ENCODE results near the gene ORC4.

GRCh38 chr2:148031152-148031551 is 10.6 kb upstream of the ORC4 start:
- TF ChIP-seq, protein P1, sequence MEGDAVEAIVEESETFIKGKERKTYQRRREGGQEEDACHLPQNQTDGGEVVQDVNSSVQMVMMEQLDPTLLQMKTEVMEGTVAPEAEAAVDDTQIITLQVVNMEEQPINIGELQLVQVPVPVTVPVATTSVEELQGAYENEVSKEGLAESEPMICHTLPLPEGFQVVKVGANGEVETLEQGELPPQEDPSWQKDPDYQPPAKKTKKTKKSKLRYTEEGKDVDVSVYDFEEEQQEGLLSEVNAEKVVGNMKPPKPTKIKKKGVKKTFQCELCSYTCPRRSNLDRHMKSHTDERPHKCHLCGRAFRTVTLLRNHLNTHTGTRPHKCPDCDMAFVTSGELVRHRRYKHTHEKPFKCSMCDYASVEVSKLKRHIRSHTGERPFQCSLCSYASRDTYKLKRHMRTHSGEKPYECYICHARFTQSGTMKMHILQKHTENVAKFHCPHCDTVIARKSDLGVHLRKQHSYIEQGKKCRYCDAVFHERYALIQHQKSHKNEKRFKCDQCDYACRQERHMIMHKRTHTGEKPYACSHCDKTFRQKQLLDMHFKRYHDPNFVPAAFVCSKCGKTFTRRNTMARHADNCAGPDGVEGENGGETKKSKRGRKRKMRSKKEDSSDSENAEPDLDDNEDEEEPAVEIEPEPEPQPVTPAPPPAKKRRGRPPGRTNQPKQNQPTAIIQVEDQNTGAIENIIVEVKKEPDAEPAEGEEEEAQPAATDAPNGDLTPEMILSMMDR (IDR thresholded peaks at IDR 0.05) = no peak
- TF ChIP-seq POLR2A (IDR thresholded peaks at IDR 0.05) (no peak), EP300 (IDR thresholded peaks at IDR 0.05) (no peak)
